K562 (cell line): Measurements from ENCODE around the gene FAM117B. TPM values are rescaled to one million over a fixed set of nuclear protein-coding genes. Genes with fewer than 3 reads are reported as not detected.

Source experiments
- ATAC-seq: fragments of 200-7000 bp; cut with Tn5 transposase; 3 replicates; pipeline ENCODE4 v1.9.1; 2020; ENCODE audit warnings: moderate library complexity
- BruUV-seq: library from RNA; stranded (reverse); fragments of 400-500 nt; replicated peaks from 2 replicates; lab custom pipeline; 2021; lab: Mats Ljungman, UMichigan
- CTCF ChIA-PET: fragments of 300-600 bp; formaldehyde crosslinking; extraction: SDS; loops from one replicate; lab custom pipeline; 2021; ENCODE audit warnings: low intra/inter-chr PET ratio; lab: Yijun Ruan, JAX
- POLR2A ChIA-PET: fragments of 300-600, 350-650 bp; sonication (Branson Sonifier 250); formaldehyde crosslinking; extraction: SDS; loops from one replicate; lab custom pipeline; 2021; ENCODE audit warnings: antibody characterized with exemption, inconsistent platforms; lab: Yijun Ruan, JAX
- DNase-seq, 4 experiments: peaks; one replicate each; pipeline versions ENCODE4 v3.0.0 to v3.0.0-alpha.2; 2011 to 2018; ENCODE audit warnings: low spot score in 3 of 4, mixed read lengths in 3 of 4; ENCODE audit errors: extremely low read depth in 1 of 4
- FAIRE-seq: peaks from 2 replicates; lab custom pipeline; 2011; peaks lifted over from hg19 to GRCh38; lab: Jason Lieb, UNC
- H2AFZ ChIP-seq: 2 replicates; pipeline ENCODE4 v1.6.0; 2011; ENCODE audit warnings: low read depth, low read length, control low read depth, inconsistent platforms
- H3K27ac ChIP-seq: fragments of 200-600 bp; 3 replicates; pipeline ENCODE4 v1.8.0; 2011; ENCODE audit warnings: low read depth, mild to moderate bottlenecking, control low read depth, inconsistent platforms, low read length, moderate library complexity, mixed read lengths; ENCODE audit errors: extremely low read depth
- H3K27me3 ChIP-seq, 2 experiments: fragments of 300-600 bp in 1 of 2; 2 replicates in 1 of 2; 3 replicates in 1 of 2; pipeline versions ENCODE4 v1.6.0 to v1.8.0; 2011; ENCODE audit warnings: inconsistent platforms in 2 of 2, low read length in 2 of 2, mild to moderate bottlenecking in 1 of 2, mixed read lengths in 1 of 2, moderate library complexity in 1 of 2; ENCODE audit not compliant: control insufficient read depth in 2 of 2, insufficient read depth in 2 of 2
- H3K36me3 ChIP-seq: fragments of 300-600 bp; 3 replicates; pipeline ENCODE4 v1.8.0; 2011; ENCODE audit warnings: mild to moderate bottlenecking, low read length, inconsistent platforms; ENCODE audit not compliant: control insufficient read depth, insufficient read depth
- H3K4me1 ChIP-seq, 2 experiments: fragments of 200-600 bp in 1 of 2; replicated peaks in 1 of 2; 2 replicates in 1 of 2; 3 replicates in 1 of 2; pipeline versions ENCODE4 v1.5.1 to v1.8.0; 2011; ENCODE audit warnings: inconsistent platforms in 2 of 2, low read length in 2 of 2, mild to moderate bottlenecking in 1 of 2, mixed read lengths in 1 of 2, moderate library complexity in 1 of 2; ENCODE audit not compliant: control insufficient read depth in 2 of 2, insufficient read depth in 2 of 2
- H3K4me2 ChIP-seq: 2 replicates; pipeline ENCODE4 v1.6.1; 2011; ENCODE audit warnings: low read length, control low read depth, inconsistent platforms, mixed read lengths; ENCODE audit not compliant: insufficient read depth
- H3K4me3 ChIP-seq: fragments of 200-600 bp; sonication (generic), shearing (Covaris generic); 2 replicates; pipeline ENCODE4 v1.5.1; 2016; ENCODE audit warnings: control low read depth, inconsistent platforms
- H3K79me2 ChIP-seq: fragments of 200-600 bp; 3 replicates; pipeline ENCODE4 v1.8.0; 2011; ENCODE audit warnings: low read length, inconsistent platforms; ENCODE audit not compliant: control insufficient read depth, insufficient read depth
- H3K9ac ChIP-seq, 2 experiments: 2 replicates each; pipeline versions ENCODE4 v1.6.0 to v1.6.1; 2011; ENCODE audit warnings: low read depth in 2 of 2, low read length in 2 of 2, control low read depth in 1 of 2, inconsistent platforms in 1 of 2, mild to moderate bottlenecking in 1 of 2, mixed read lengths in 1 of 2; ENCODE audit not compliant: insufficient read depth in 1 of 2
- H3K9me1 ChIP-seq: one replicate; pipeline ENCODE4 v1.6.0; 2011; ENCODE audit warnings: inconsistent platforms, mild to moderate bottlenecking, low read length, moderate library complexity; ENCODE audit not compliant: control insufficient read depth, insufficient read depth
- H3K9me3 ChIP-seq: replicated peaks from 2 replicates; pipeline ENCODE4 v1.5.1; 2011; ENCODE audit warnings: low read depth, low read length, inconsistent platforms; ENCODE audit not compliant: control insufficient read depth, insufficient read depth
- H4K20me1 ChIP-seq: replicated peaks from 2 replicates; pipeline ENCODE4 v1.6.1; 2011; ENCODE audit warnings: low read length, inconsistent platforms, mixed read lengths; ENCODE audit not compliant: control insufficient read depth, insufficient read depth
- AFF1 ChIP-seq, 2 experiments: fragments of 450-650 bp; IDR thresholded peaks; 2 replicates each; pipeline ENCODE4 v1.6.1; 2018; ENCODE audit warnings: mild to moderate bottlenecking in 2 of 2, low read depth in 1 of 2; ENCODE audit not compliant: partially characterized antibody in 2 of 2
- SMAD2 ChIP-seq: fragments of 150-350 bp; IDR thresholded peaks from 2 replicates; pipeline ENCODE4 v1.6.1; 2014; ENCODE audit warnings: low read depth, mild to moderate bottlenecking, low read length
- STAT6 ChIP-seq: sonication (generic); formaldehyde crosslinking; IDR thresholded peaks from 2 replicates; pipeline ENCODE4 v1.8.1; 2023; ENCODE audit warnings: mild to moderate bottlenecking, missing genetic modification reagents
- YBX1 ChIP-seq: fragments of 450-650 bp; IDR thresholded peaks from 2 replicates; pipeline ENCODE4 v1.7.1; 2016; ENCODE audit warnings: mild to moderate bottlenecking
- ZFP1 ChIP-seq: fragments of 450-650 bp; formaldehyde crosslinking; IDR thresholded peaks from 2 replicates; pipeline ENCODE4 v1.4.0; 2020; ENCODE audit warnings: mild to moderate bottlenecking, mixed read lengths
- ZNF232 ChIP-seq: sonication (generic); formaldehyde crosslinking; IDR thresholded peaks from 2 replicates; pipeline ENCODE4 v1.8.0; 2022; ENCODE audit warnings: mild to moderate bottlenecking, missing genetic modification reagents
- WGBS: fragments of 100-300 bp; shearing (Covaris generic); methylation state at CpG from one replicate; pipeline ENCODE4 v1.1.6; 2016; ENCODE audit warnings: low coverage, mixed read lengths; ENCODE audit not compliant: insufficient coverage; ENCODE audit errors: missing lambda C conversion rate; 5-methylcytosine and 5-hydroxymethylcytosine counted together
- in situ Hi-C: fragments of 300-500 bp; cut with MboI; formaldehyde crosslinking; loops from 4 replicates; pipeline ENCODE4 v1.15.0; 2018; ENCODE audit warnings: inconsistent platforms, mixed read lengths
- intact Hi-C: fragments of 100-400 bp; cut with micrococcal nuclease; formaldehyde crosslinking; loops from 2 replicates; pipeline ENCODE4 v1.14.2; 2022
- polyA plus RNA-seq, 8 experiments: library from polyadenylated mRNA; depleted of rRNA in 4 of 8; stranded (reverse) in 5 of 8; unstranded in 3 of 8; fragments of >200 nt; fragmentation: Nextera tagmentation in 2 of 8; fragmentation: Illumina TruSeq in 1 of 8; extraction: Ambion mirVana in 2 of 8; extraction: Trizol in 1 of 8; gene quantifications; 2 replicates each; pipeline versions ENCODE4 v1.2.1 to v1.2.3, GENCODE V29; 2011 to 2014; ENCODE audit warnings: inconsistent platforms in 1 of 8, missing spikeins in 1 of 8
- total RNA-seq, 7 experiments: library from RNA; depleted of rRNA in 6 of 7; stranded (reverse); fragments of >200 nt in 6 of 7; fragmentation: Illumina TruSeq in 2 of 7; extraction: Trizol in 2 of 7; gene quantifications; 2 replicates each; pipeline versions ENCODE4 v1.2.1 to v1.2.3, GENCODE V29; 2011 to 2021; ENCODE audit warnings: low replicate concordance in 1 of 7

FAM117B gene
- total and polyA plus RNA-seq, 9 of the 15 experiments (the other 6 are each of a cell fraction or from before 2014, with no cell fraction given): 1.6 to 5.2 (median 2.6) TPM

GRCh38 chr2:202679980-202680379 lies 45.2 kb downstream of the FAM117B start:
- H3K9ac ChIP-seq: no peak overlapping the region
- intact Hi-C loops (no loop called here), in situ Hi-C loops (no loop called here)
- no peaks in the 10 kb centered on the region; the same call in 1 of the 2 replicates for H3K9me3 ChIP-seq
- no peak for TF ChIP-seq ZNF232 (CRISPR knock-in tag)
- no peaks in the 10 kb centered on the region for H3K9me1 ChIP-seq
- no peak for ATAC-seq
- no TSS peak for BruUV-seq
- ChIA-PET POLR2A (no interaction called here), CTCF (no interaction called here)
- no peaks in the 10 kb centered on the region for H3K27me3 ChIP-seq
- WGBS: 21% methylated on average over 2 of the region's 3 CpGs
- no peaks in the 10 kb centered on the region; the same call in 2 of the 3 replicates for H3K79me2 ChIP-seq
- H3K4me3 ChIP-seq: no peak overlapping the region
- no peaks in the 10 kb centered on the region for H3K4me1 ChIP-seq
- no peaks in the 10 kb centered on the region for H3K36me3 ChIP-seq
- no peak for DNase-seq
- H4K20me1 ChIP-seq: no peaks in the 10 kb centered on the region
- H3K27ac ChIP-seq: no peak overlapping the region
- no peak for FAIRE-seq
- no peak overlapping the region for H2AFZ ChIP-seq
- no peak overlapping the region for H3K4me2 ChIP-seq

- no peak for FAIRE-seq
These were observed 45.7 kb downstream of the FAM117B start for GRCh38 chr2:202680512-202680911.

More at GRCh38 chr2:202680512-202680911, 45.7 kb downstream of the FAM117B start:
- no peak overlapping the region for H3K9ac ChIP-seq
- TF ChIP-seq AFF1 (IDR thresholded peaks at IDR 0.05; ENCODE audit: low read depth in 1 of 2, partially characterized antibody in 2 of 2) (no peak), ZFP1 (peak; percentile 75), SMAD2 (no peak), STAT6 (CRISPR knock-in tag) (no peak), YBX1 (no peak)
- TF ChIP-seq, all 486 proteins: peak for 1
- H4K20me1 ChIP-seq: no peaks in the 10 kb centered on the region
- H3K79me2 ChIP-seq: no peaks in the 10 kb centered on the region; the same call in 2 of the 3 replicates
- CTCF ChIA-PET: no interaction called here
- no peaks in the 10 kb centered on the region for H3K36me3 ChIP-seq
- no peak overlapping the region for H3K27ac ChIP-seq
- H3K4me1 ChIP-seq: no peaks in the 10 kb centered on the region
- no peak overlapping the region for H3K4me2 ChIP-seq
- DNase-seq (no peak), ATAC-seq (no peak)
- intact Hi-C loops: no loop called here
- H3K9me3 ChIP-seq: no peaks in the 10 kb centered on the region; the same call in 1 of the 2 replicates
- H3K27me3 ChIP-seq: no peaks in the 10 kb centered on the region
- BruUV-seq: no TSS peak
- H3K4me3 ChIP-seq: no peak overlapping the region
- POLR2A ChIA-PET: no interaction called here
- in situ Hi-C loops: no loop called here
- no peaks in the 10 kb centered on the region for H3K9me1 ChIP-seq
- WGBS: 56% methylated on average over 1 of the region's 1 CpG
- H2AFZ ChIP-seq: no peak overlapping the region
